ENCODE results near the gene B4GALNT1.
A peak's percentile ranks its signal among the peaks of the same experiment; 100 is the strongest.
"Not testable (repeated sequence)": the region's sequence is repeated elsewhere in the genome, so short reads cannot be mapped to it uniquely, and the experiment has no call there.

Gene B4GALNT1

GRCh38 chr12:57609101-57609780 lies 23.8 kb downstream of the B4GALNT1 start:
- DNase-seq (ENCODE audit: low read depth in 2 of 2), result no peak

- DNase-seq (ENCODE audit: low read depth in 2 of 2), result no peak
Measured at GRCh38 chr12:57607958-57608663, 24.9 kb downstream of the B4GALNT1 start.

GRCh38 chr12:57606821-57607220 lies 26.2 kb downstream of the B4GALNT1 start:
- DNase-seq (ENCODE audit: low read depth in 2 of 2), result no peak

GRCh38 chr12:57606399-57606798 lies 26.6 kb downstream of the B4GALNT1 start:
- no peak for DNase-seq (ENCODE audit: low read depth in 2 of 2)

DNA sequence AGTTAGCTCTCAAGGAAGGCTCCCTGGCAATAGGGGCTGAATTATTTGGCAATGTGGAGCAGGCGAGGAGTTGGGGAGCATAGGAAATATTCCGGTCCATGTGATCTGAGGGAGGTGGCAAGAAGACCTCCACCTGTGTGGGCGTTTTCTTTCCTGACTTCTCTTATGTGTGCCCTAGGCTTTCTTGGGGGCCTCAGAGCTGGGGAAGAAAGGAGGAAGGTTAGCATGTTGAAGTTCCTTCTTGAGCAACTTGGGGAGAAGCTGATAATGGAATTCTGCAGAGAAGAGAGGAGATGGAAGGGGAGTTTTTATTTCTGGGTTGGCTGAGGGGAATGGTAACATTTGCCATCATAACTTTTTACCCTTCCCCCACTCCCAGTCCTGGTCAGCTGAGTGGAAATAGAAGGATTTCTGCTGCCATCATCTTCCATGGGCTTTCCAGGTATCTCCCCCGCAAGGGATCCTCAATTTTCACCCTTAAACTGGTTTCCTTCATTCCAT lies 27.1 kb downstream of the B4GALNT1 start:
- no peak for DNase-seq (ENCODE audit: low read depth in 2 of 2)

DNA sequence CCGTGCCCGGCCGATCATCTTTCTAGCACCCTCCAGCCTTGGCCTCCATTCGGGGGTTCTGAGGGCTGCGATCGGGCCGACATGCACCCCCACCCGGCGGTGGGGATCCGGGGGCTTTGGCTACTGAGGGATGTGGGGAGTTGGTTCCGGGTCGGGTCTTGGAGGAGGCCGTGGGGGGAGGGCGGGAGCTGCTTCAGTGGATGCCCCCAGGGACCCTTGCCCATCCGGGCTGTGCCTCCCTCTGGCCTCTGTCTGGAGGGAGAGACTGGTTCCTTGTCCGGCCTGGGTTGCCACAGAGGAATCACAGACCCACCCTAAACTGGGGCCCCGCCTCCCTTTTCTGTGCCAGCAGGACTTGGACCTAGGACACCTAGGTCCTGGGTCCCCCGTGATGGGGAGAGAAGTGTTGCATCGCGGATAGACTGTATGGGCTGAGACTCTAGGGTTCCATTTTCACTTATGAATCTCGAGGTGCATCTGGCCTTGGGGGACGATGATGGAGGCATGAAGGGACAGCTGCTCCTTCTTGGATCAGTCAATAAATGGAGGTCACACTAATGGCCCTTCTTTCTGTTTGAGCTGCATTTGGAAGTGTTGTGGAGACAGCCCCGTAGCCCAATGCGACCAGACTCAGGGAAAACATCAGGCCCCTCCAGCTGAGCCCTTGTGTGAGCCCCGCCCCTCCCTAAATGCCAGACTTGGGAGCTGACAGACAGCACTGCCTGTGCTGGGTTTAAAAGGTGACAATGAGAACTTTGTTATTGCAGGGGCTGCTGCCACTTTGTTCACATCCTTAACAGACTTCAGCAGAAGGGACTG lies 27.8 kb downstream of the B4GALNT1 start:
- no peak for DNase-seq (ENCODE audit: low read depth in 2 of 2)

DNA sequence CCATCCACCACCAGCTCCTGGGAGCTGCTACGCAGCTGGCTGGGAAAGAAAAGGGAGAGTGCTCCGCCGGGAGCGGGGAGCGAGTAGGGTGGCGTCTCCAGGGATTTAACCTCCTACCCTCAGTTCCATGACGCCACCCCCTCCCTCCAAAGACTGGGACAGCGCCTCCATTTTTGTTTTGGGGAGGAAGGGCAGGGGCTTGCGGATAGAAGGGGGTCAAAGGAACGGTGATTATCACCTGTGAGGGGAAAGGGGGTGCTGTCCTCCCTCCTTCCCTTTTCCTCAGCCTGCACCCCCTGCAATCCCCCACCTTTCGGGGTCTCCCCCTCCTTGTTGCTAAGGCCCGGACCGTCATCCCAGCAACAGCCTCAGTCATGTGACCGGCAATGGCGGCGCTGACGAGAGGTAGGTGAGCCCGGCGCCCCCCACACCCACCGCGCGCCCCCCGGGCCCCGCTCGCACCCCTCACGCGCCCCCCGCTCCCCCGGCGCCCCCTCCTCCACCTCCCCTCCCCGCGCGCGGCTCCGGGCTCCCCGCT lies 28.5 kb downstream of the B4GALNT1 start, which contains the start of gene DTX3:
Gene DTX3 (plus strand): TSS at position 371 of the 538 bp plus-strand sequence. CDS start 1,694 bp downstream, outside the sequence.
- no peak for DNase-seq (ENCODE audit: low read depth in 2 of 2)

DNA sequence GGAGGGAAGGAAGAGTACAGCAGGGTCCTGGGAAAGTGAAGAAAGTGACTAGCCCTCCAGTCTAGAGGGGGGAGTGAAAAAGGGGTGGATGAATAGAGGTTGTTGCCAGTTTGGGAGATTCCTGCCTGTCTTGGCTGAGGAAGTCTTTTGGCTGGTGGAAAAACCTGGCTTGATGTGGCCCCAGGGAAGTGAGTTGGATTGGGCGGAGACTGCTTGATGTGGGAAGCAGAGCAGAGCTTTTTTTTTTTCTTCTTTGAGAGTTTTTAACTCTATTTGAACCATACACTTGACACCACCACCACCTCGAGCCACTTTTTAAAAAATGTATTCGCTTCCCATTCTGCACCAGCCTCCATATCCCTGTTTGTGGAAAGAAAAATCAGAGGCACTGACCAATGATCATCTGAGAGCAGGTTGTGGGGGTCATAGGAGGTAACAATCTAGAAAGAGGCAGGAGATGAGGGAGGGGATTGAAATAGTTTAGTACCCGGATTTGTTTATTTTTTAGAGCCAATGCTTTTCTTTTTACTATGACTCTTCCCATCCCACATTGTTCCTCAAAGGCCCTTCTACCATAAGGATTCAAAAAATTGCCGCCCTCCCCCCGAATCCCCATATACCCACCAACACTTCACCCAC lies 29.1 kb downstream of the B4GALNT1 start:
- DNase-seq (ENCODE audit: low read depth in 2 of 2), result no peak

GRCh38 chr12:57603324-57603723 lies 29.7 kb downstream of the B4GALNT1 start:
- no peak for DNase-seq (ENCODE audit: low read depth in 2 of 2)

- DNase-seq (ENCODE audit: low read depth in 2 of 2), result no peak
Measured at GRCh38 chr12:57602544-57602943, 30.5 kb downstream of the B4GALNT1 start.

DNA sequence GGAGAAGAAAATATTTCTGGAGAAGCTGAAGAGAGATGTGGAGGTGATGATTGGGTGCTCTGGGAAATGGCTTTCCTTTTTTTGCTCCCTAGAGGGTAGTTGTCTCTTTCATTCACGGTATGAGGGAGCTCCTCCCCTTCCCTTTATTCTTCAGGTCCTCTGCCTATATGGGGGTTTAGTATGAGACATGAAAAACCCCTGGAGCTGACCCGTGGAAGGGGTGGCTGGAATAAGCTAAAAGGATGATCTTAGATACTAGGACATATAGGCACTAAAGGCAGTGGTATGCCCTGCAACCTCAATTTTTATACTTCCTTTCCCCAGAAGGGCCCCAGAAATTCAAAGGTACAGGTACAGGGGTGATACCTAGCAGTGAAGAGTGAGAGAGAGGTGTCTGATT lies 32.6 kb downstream of the B4GALNT1 start:
- DNase-seq (ENCODE audit: low read depth in 2 of 2), result no peak

GRCh38 chr12:57593187-57593586 lies 39.8 kb downstream of the B4GALNT1 start:
- no peak for DNase-seq (ENCODE audit: low read depth in 2 of 2)

DNA sequence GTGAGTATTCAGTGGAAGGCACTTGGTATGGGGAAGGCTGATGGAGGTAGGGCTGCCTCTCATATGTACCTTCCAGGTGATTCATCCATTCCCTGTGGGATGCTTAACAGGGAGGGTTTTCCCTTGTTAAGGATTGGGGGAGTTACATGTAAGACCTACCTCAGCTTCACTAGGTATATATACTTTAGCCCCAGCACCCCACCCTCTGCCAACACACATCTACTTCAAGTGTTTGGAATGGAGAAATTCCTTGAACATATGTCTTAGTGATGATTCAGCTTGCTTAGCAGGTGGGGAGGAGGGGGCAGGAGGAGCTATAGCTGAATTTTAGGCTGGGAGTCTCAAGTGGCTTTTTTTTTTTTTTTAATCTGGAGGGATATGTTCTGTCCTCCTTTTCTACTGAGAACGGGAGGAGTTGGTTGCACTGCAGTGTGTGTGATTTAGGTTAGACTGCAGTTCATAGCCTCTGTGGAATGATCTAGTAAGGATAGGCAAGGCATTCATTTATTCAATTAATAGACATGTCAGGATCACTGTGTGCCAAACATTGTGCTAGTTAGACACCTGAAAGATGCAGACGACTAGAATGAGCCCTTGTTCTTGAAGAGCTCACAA lies 40.3 kb downstream of the B4GALNT1 start:
- DNase-seq (ENCODE audit: low read depth in 2 of 2), result no peak

GRCh38 chr12:57591782-57592325 lies 41.1 kb downstream of the B4GALNT1 start:
- DNase-seq (ENCODE audit: low read depth in 2 of 2), result no peak

GRCh38 chr12:57590864-57591781 lies 41.9 kb downstream of the B4GALNT1 start, which contains the start of gene PIP4K2C:
TSS of gene PIP4K2C (plus strand) at chr12:57591192. CDS start at chr12:57591290, 98 bp downstream.
- peak; percentile 45 to 49 for DNase-seq (ENCODE audit: low read depth in 2 of 2)

- no peak for DNase-seq (ENCODE audit: low read depth in 2 of 2)
Measured at GRCh38 chr12:57590479-57590863, 42.5 kb downstream of the B4GALNT1 start.

DNA sequence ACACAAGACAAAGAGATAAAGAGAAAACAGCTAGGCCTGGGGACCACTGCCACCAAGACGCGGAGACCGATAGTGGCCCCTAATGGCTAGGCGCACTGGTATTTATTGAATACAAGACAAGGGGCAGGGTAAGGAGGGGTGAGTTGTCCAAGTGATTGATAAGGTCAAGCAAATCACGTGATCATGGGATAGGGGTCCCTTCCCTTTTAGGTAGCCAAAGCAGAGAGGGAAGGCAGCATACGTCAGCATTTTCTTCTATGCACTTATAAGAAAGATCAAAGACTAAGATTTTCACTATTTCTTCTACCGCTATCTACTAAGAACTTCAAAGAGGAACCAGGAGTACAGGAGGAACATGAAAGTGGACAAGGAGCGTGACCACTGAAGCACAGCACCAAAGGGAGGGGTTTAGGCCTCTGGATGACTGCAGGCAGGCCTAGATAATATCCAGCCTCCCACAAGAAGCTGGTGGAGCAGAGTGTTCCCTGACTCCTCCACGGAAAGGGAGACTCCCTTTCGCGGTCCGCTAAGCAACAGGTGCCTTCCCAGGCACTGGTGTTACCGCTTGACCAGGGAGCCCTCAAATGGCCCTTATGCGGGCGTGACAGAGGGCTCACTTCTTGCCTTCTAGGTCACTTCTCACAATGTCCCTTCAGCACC lies 43.9 kb downstream of the B4GALNT1 start:
- DNase-seq (ENCODE audit: low read depth in 2 of 2), result not testable (repeated sequence)

DNA sequence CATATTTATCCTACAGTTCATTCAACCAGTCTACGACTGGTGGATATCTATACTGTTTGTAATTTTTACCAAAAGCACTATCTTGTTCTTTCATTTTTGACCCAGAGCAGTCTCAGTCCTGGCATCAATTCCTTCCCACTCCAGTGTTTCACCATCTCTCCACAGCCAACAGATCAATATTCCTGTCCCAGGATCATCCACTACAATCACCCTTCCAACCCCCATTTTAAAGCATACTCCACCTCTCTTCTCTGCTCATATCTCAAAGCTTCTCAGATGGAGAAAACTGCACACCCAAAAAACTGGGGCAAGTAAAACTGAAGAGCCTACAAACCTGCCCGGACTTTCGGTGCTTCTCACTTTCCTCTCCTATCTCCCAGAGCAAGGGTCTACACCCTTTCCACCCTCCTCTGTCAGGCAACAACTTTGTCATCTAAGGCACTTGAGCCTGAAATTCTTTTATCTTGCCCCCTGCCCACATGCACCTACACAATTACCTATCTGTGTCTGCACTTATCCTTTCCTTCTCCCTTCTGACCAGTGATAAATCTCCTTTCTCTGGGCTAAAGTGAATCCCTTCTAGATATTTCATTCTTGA lies 46.1 kb downstream of the B4GALNT1 start:
- no peak for DNase-seq (ENCODE audit: low read depth in 2 of 2)

DNA sequence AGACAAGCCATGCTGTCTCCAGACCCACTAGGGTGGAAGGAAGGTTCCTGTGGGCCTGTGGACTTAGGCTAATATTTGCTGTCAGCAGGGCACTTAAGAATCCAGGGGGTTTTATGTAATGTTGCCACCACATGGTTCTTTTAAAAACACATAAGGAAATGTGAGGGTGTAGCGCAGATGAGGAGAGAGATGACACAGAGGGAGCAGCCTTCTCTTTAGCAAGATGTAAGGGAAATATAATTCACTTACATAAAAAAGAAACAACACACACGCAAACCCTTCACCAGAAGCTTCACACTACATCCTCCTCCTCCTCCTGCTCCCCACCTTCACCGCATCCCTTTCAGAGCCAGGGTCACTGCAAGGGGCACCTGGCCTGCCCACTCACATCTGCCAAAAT lies 46.9 kb downstream of the B4GALNT1 start:
- DNase-seq (ENCODE audit: low read depth in 2 of 2), result no peak

Measured in stimulated activated CD8-positive, alpha-beta memory T cell treated with anti-CD3 and anti-CD28 coated beads, Interleukin-7, amount 100 ng/mL, for 1 hour (primary cell).